HepG2 (cell line): ENCODE data around the gene NCOA7. TPM values are rescaled to one million over a fixed set of nuclear protein-coding genes. Genes with fewer than 3 reads are reported as not detected.

Experiments
- ATAC-seq: fragments of 200-7000 bp; cut with Tn5 transposase; 3 replicates; pipeline ENCODE4 v1.9.1; 2020; ENCODE audit warnings: mild to moderate bottlenecking, moderate library complexity
- BruUV-seq: library from RNA; stranded (reverse); fragments of 400-500 nt; replicated peaks from 2 replicates; lab custom pipeline; 2021; lab: Mats Ljungman, UMichigan
- CTCF ChIA-PET: fragments of 300-600 bp; formaldehyde crosslinking; extraction: SDS; loops from one replicate; lab custom pipeline; 2021; ENCODE audit warnings: low total read pairs, inconsistent platforms, low intra/inter-chr PET ratio; lab: Yijun Ruan, JAX
- POLR2A ChIA-PET: fragments of 350-600 bp; sonication (Branson Sonifier 250); formaldehyde crosslinking; loops from one replicate; lab custom pipeline; 2020; ENCODE audit warnings: antibody characterized with exemption, inconsistent platforms; lab: Yijun Ruan, JAX
- DNase-seq: peaks from one replicate; pipeline ENCODE4 v3.0.0-alpha.2; 2015; ENCODE audit warnings: low spot score
- FAIRE-seq: peaks from 3 replicates; lab custom pipeline; 2011; peaks lifted over from hg19 to GRCh38; lab: Jason Lieb, UNC
- H2AFZ ChIP-seq: one replicate; pipeline ENCODE4 v1.6.1; 2011; ENCODE audit warnings: low read length, inconsistent platforms
- H3K27ac ChIP-seq: fragments of 300-600 bp; 3 replicates; pipeline ENCODE4 v1.8.0; 2011; ENCODE audit warnings: mixed run types, mild to moderate bottlenecking, mixed read lengths, low read length, inconsistent platforms; ENCODE audit not compliant: insufficient read depth; ENCODE audit errors: extremely low read length
- H3K27me3 ChIP-seq, 2 experiments: fragments of 200-600 bp in 1 of 2; 2 replicates in 1 of 2; 3 replicates in 1 of 2; pipeline versions ENCODE4 v1.6.0 to v1.8.0; 2011; ENCODE audit warnings: low read length in 2 of 2, mild to moderate bottlenecking in 2 of 2, moderate library complexity in 2 of 2, inconsistent platforms in 1 of 2; ENCODE audit not compliant: insufficient read depth in 2 of 2, control insufficient read depth in 1 of 2
- H3K36me3 ChIP-seq, 2 experiments: fragments of 200-600 bp in 1 of 2; replicated peaks in 1 of 2; 2 replicates in 1 of 2; 3 replicates in 1 of 2; pipeline versions ENCODE4 v1.5.1 to v1.8.0; 2011; ENCODE audit warnings: low read length in 2 of 2, inconsistent platforms in 1 of 2; ENCODE audit not compliant: insufficient read depth in 2 of 2, control insufficient read depth in 1 of 2
- H3K4me1 ChIP-seq: 2 replicates; pipeline ENCODE4 v1.5.1; 2012; ENCODE audit warnings: low read length, inconsistent platforms; ENCODE audit not compliant: insufficient read depth
- H3K4me2 ChIP-seq: 2 replicates; pipeline ENCODE4 v1.6.0; 2011; ENCODE audit warnings: low read depth, low read length, inconsistent platforms
- H3K4me3 ChIP-seq, 3 experiments: fragments of 200-600 bp in 1 of 3; sonication (generic), shearing (Covaris generic) in 1 of 3; replicated peaks in 1 of 3; 2 replicates each; pipeline ENCODE4 v1.5.1; 2011 to 2016; ENCODE audit warnings: low read length in 3 of 3, inconsistent platforms in 2 of 3, low read depth in 2 of 3, mild to moderate bottlenecking in 2 of 3, control low read depth in 1 of 3, mixed read lengths in 1 of 3; ENCODE audit not compliant: insufficient read depth in 1 of 3
- H3K79me2 ChIP-seq: one replicate; pipeline ENCODE4 v1.6.1; 2011; ENCODE audit warnings: low read length, inconsistent platforms; ENCODE audit not compliant: insufficient read depth
- H3K9ac ChIP-seq: 2 replicates; pipeline ENCODE4 v1.6.0; 2011; ENCODE audit warnings: mild to moderate bottlenecking, low read depth, low read length, inconsistent platforms; ENCODE audit not compliant: insufficient read depth
- H3K9me3 ChIP-seq: 2 replicates; pipeline ENCODE4 v1.5.1; 2012; ENCODE audit warnings: mild to moderate bottlenecking, low read length
- H4K20me1 ChIP-seq: 2 replicates; pipeline ENCODE4 v1.6.0; 2011; ENCODE audit warnings: inconsistent platforms, mild to moderate bottlenecking, low read length, moderate library complexity; ENCODE audit not compliant: insufficient read depth
- CAMTA2 ChIP-seq: sonication (generic); formaldehyde crosslinking; IDR thresholded peaks from 2 replicates; pipeline ENCODE4 v1.4.0; 2020; ENCODE audit warnings: mild to moderate bottlenecking, missing genetic modification reagents, borderline replicate concordance
- FLYWCH1 ChIP-seq: sonication (generic); formaldehyde crosslinking; IDR thresholded peaks from 2 replicates; pipeline ENCODE4 v1.8.1; 2023; ENCODE audit warnings: mild to moderate bottlenecking, missing genetic modification reagents
- LCORL ChIP-seq, 2 experiments: fragments of 450-650 bp in 1 of 2; sonication (generic) in 1 of 2; formaldehyde crosslinking in 1 of 2; IDR thresholded peaks; 2 replicates each; pipeline versions ENCODE4 v1.5.0 to v1.6.1; 2017 to 2020; ENCODE audit warnings: antibody characterized with exemption in 1 of 2, missing genetic modification reagents in 1 of 2
- MAFK ChIP-seq, 2 experiments: IDR thresholded peaks in 1 of 2; conservative IDR thresholded peaks in 1 of 2; 2 replicates each; pipeline ENCODE4 v1.6.1; 2011; ENCODE audit warnings: improper control_type of control experiment in 2 of 2, low read length in 2 of 2
- MATR3 ChIP-seq: sonication (generic); formaldehyde crosslinking; IDR thresholded peaks from 2 replicates; pipeline ENCODE4 v1.4.0; 2020; ENCODE audit warnings: missing genetic modification reagents
- NPAS2 ChIP-seq: sonication (generic); formaldehyde crosslinking; IDR thresholded peaks from 2 replicates; pipeline ENCODE4 v1.8.0; 2022; ENCODE audit warnings: mild to moderate bottlenecking, missing genetic modification reagents, borderline replicate concordance
- TAF15 ChIP-seq: fragments of 200-400 bp; formaldehyde crosslinking; IDR thresholded peaks from one replicate; pipeline ENCODE4 v1.6.1; 2018; ENCODE audit warnings: mild to moderate bottlenecking, low read depth, low read length; ENCODE audit not compliant: poor library complexity, severe bottlenecking
- ZNF343 ChIP-seq: sonication (generic); formaldehyde crosslinking; IDR thresholded peaks from 2 replicates; pipeline ENCODE4 v1.4.0; 2020; ENCODE audit warnings: mild to moderate bottlenecking, missing genetic modification reagents
- ZNF383 ChIP-seq: sonication (generic); formaldehyde crosslinking; IDR thresholded peaks from 2 replicates; pipeline ENCODE4 v1.4.0; 2020; ENCODE audit warnings: missing genetic modification reagents, mild to moderate bottlenecking, borderline replicate concordance
- ZNF749 ChIP-seq: sonication (generic); formaldehyde crosslinking; IDR thresholded peaks from 2 replicates; pipeline ENCODE4 v1.8.0; 2022; ENCODE audit warnings: mild to moderate bottlenecking, missing genetic modification reagents, moderate library complexity, borderline replicate concordance
- WGBS: methylation state at CpG from one replicate; pipeline ENCODE4 v1.1.6; 2017; ENCODE audit warnings: low lambda C conversion rate; 5-methylcytosine and 5-hydroxymethylcytosine counted together
- in situ Hi-C: cut with HindIII; loops from 2 replicates; pipeline ENCODE4 v1.10.0; 2017; ENCODE audit warnings: low pct_unique_long_range_greater_than_20kb; ENCODE audit not compliant: extremely low pct_ligation_motif_present
- intact Hi-C: fragments of 100-400 bp; cut with micrococcal nuclease; formaldehyde crosslinking; loops from one replicate; pipeline ENCODE4 v1.10.0; 2022; ENCODE audit not compliant: unreplicated experiment
- polyA plus RNA-seq, 8 experiments: library from polyadenylated mRNA; depleted of rRNA in 3 of 8; stranded (reverse) in 7 of 8; unstranded in 1 of 8; fragments of >200 nt; fragmentation: Illumina TruSeq in 4 of 8; extraction: Trizol in 4 of 8; gene quantifications; 2 replicates each; pipeline versions ENCODE4 v1.2.1 to v1.2.3, GENCODE V29; 2011 to 2016; ENCODE audit warnings: low read depth in 4 of 8, missing spikeins in 1 of 8, mixed read lengths in 1 of 8; ENCODE audit not compliant: insufficient read depth in 1 of 8
- total RNA-seq, 5 experiments: library from RNA; depleted of rRNA; stranded (reverse); fragments of >200 nt; fragmentation: Illumina TruSeq; extraction: Trizol; gene quantifications; 2 replicates each; pipeline ENCODE4 v1.2.3, GENCODE V29; 2016; ENCODE audit warnings: low read depth in 1 of 5
- TF ChIP-seq, protein P1 (sequence below): sonication (generic); formaldehyde crosslinking; IDR thresholded peaks from 2 replicates; pipeline ENCODE4 v1.8.0; 2023; ENCODE audit warnings: mild to moderate bottlenecking, missing genetic modification reagents
- TF ChIP-seq, protein P2 (sequence below): sonication (generic); formaldehyde crosslinking; IDR thresholded peaks from 2 replicates; pipeline ENCODE4 v1.4.0; 2020; ENCODE audit warnings: missing genetic modification reagents

NCOA7 gene
- total and polyA plus RNA-seq, 2 of the 13 experiments (the other 11 are each of a cell fraction or from before 2014, with no cell fraction given), result 13.6 to 20.8 TPM

GRCh38 chr6:125759959-125760457 is 30.8 kb upstream of the NCOA7 start:
- ChIA-PET CTCF (no interaction called here), POLR2A (no interaction called here)
- Histone ChIP-seq H3K79me2 (no peaks in the 10 kb centered on the region), H3K27ac (no peak overlapping the region), H3K9ac (no peak overlapping the region), H3K36me3 (no peaks in the 10 kb centered on the region), H3K4me3 (no peak overlapping the region), H3K4me2 (no peak overlapping the region), H3K27me3 (no peaks in the 10 kb centered on the region), H3K9me3 (no peaks in the 10 kb centered on the region), H2AFZ (no peak overlapping the region), H3K4me1 (no peaks in the 10 kb centered on the region), H4K20me1 (no peaks in the 10 kb centered on the region)
- DNase-seq (no peak), ATAC-seq (no peak), FAIRE-seq (no peak)
- intact Hi-C loops (loop anchor here (10.0 kb wide), 1 partner anchor 565 kb away; no protein-coding TSS in a partner anchor), in situ Hi-C loops (loop anchor here (25.0 kb wide), 1 partner anchor 898 kb away; no protein-coding TSS in a partner anchor)
- 55% methylated on average over 5 of the region's 5 CpGs for WGBS
- BruUV-seq, result no TSS peak
- TF ChIP-seq NPAS2 (CRISPR knock-in tag) (no peak), ZNF749 (CRISPR knock-in tag) (no peak), CAMTA2 (no peak), MATR3 (CRISPR knock-in tag) (no peak), MAFK (conservative IDR thresholded peaks at IDR 0.05 in 1 of 2, IDR thresholded peaks at IDR 0.05 in 1 of 2; ENCODE audit: low read length in 2 of 2) (no peak), ZNF383 (CRISPR knock-in tag) (no peak), LCORL (IDR thresholded peaks at IDR 0.05) (no peak), LCORL (CRISPR knock-in tag; IDR thresholded peaks at IDR 0.05) (no peak), ZNF343 (CRISPR knock-in tag) (no peak), FLYWCH1 (CRISPR knock-in tag) (no peak), TAF15 (no peak)
- TF ChIP-seq, protein P1, sequence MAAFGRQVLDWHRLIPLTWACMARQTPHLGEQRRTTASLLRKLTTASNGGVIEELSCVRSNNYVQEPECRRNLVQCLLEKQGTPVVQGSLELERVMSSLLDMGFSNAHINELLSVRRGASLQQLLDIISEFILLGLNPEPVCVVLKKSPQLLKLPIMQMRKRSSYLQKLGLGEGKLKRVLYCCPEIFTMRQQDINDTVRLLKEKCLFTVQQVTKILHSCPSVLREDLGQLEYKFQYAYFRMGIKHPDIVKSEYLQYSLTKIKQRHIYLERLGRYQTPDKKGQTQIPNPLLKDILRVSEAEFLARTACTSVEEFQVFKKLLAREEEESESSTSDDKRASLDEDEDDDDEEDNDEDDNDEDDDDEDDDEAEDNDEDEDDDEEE (CRISPR knock-in tag), result no peak
- TF ChIP-seq, protein P2, sequence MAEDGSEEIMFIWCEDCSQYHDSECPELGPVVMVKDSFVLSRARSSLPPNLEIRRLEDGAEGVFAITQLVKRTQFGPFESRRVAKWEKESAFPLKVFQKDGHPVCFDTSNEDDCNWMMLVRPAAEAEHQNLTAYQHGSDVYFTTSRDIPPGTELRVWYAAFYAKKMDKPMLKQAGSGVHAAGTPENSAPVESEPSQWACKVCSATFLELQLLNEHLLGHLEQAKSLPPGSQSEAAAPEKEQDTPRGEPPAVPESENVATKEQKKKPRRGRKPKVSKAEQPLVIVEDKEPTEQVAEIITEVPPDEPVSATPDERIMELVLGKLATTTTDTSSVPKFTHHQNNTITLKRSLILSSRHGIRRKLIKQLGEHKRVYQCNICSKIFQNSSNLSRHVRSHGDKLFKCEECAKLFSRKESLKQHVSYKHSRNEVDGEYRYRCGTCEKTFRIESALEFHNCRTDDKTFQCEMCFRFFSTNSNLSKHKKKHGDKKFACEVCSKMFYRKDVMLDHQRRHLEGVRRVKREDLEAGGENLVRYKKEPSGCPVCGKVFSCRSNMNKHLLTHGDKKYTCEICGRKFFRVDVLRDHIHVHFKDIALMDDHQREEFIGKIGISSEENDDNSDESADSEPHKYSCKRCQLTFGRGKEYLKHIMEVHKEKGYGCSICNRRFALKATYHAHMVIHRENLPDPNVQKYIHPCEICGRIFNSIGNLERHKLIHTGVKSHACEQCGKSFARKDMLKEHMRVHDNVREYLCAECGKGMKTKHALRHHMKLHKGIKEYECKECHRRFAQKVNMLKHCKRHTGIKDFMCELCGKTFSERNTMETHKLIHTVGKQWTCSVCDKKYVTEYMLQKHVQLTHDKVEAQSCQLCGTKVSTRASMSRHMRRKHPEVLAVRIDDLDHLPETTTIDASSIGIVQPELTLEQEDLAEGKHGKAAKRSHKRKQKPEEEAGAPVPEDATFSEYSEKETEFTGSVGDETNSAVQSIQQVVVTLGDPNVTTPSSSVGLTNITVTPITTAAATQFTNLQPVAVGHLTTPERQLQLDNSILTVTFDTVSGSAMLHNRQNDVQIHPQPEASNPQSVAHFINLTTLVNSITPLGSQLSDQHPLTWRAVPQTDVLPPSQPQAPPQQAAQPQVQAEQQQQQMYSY (CRISPR knock-in tag), result no peak
